ENCODE data around the gene LDAF1.

- no peak for TF ChIP-seq CSDC2 (CRISPR knock-in tag; IDR thresholded peaks at IDR 0.05)
- TF ChIP-seq ZNF565 (CRISPR knock-in tag; conservative IDR thresholded peaks at IDR 0.05; ENCODE audit: low read depth) = no peak
- no peak for TF ChIP-seq CREB5 (CRISPR knock-in tag; IDR thresholded peaks at IDR 0.05; ENCODE audit: low read depth)
- TF ChIP-seq PATZ1 (CRISPR knock-in tag; IDR thresholded peaks at IDR 0.05; ENCODE audit: borderline replicate concordance) = no peak
- TF ChIP-seq CSRNP3 (CRISPR knock-in tag; IDR thresholded peaks at IDR 0.05) = no peak
- no peak for TF ChIP-seq TOX (CRISPR knock-in tag; IDR thresholded peaks at IDR 0.05; ENCODE audit: borderline replicate concordance)
- TF ChIP-seq ZC3H10 (CRISPR knock-in tag; IDR thresholded peaks at IDR 0.05) = no peak
Measured at GRCh38 chr16:21160276-21160675, 1.8 kb downstream of the LDAF1 start.
